Nephron progenitor cell (in vitro differentiated cells): Measurements from ENCODE around the gene ANKRD13B.

ENCODE experiments used
- DNase-seq: peaks from one replicate; pipeline ENCODE4 v3.0.0; 2021
- H3K27ac Mint-ChIP-seq: 2 replicates; pipeline ENCODE4 v1.8.0; 2021; ENCODE audit warnings: mild to moderate bottlenecking, moderate library complexity, mixed read lengths
- H3K27me3 Mint-ChIP-seq: 2 replicates; pipeline ENCODE4 v1.8.0; 2021; ENCODE audit warnings: mild to moderate bottlenecking, low read depth, mixed read lengths; ENCODE audit not compliant: poor library complexity
- H3K36me3 Mint-ChIP-seq: 2 replicates; pipeline ENCODE4 v1.8.0; 2021; ENCODE audit warnings: low read depth, mixed read lengths
- H3K4me1 Mint-ChIP-seq: 2 replicates; pipeline ENCODE4 v1.8.0; 2021; ENCODE audit warnings: mixed read lengths
- H3K4me3 Mint-ChIP-seq: 2 replicates; pipeline ENCODE4 v1.8.0; 2021; ENCODE audit warnings: mild to moderate bottlenecking, moderate library complexity, mixed read lengths
- H3K9me3 Mint-ChIP-seq: 2 replicates; pipeline ENCODE4 v1.8.0; 2021; ENCODE audit warnings: mild to moderate bottlenecking, moderate library complexity, mixed read lengths
- TF ChIP-seq, protein P1 (sequence below): fragments of 200-600 bp; sonication (generic); IDR thresholded peaks from 2 replicates; pipeline ENCODE4 v1.5.0; 2021; ENCODE audit warnings: antibody characterized with exemption

The ANKRD13B gene

DNA sequence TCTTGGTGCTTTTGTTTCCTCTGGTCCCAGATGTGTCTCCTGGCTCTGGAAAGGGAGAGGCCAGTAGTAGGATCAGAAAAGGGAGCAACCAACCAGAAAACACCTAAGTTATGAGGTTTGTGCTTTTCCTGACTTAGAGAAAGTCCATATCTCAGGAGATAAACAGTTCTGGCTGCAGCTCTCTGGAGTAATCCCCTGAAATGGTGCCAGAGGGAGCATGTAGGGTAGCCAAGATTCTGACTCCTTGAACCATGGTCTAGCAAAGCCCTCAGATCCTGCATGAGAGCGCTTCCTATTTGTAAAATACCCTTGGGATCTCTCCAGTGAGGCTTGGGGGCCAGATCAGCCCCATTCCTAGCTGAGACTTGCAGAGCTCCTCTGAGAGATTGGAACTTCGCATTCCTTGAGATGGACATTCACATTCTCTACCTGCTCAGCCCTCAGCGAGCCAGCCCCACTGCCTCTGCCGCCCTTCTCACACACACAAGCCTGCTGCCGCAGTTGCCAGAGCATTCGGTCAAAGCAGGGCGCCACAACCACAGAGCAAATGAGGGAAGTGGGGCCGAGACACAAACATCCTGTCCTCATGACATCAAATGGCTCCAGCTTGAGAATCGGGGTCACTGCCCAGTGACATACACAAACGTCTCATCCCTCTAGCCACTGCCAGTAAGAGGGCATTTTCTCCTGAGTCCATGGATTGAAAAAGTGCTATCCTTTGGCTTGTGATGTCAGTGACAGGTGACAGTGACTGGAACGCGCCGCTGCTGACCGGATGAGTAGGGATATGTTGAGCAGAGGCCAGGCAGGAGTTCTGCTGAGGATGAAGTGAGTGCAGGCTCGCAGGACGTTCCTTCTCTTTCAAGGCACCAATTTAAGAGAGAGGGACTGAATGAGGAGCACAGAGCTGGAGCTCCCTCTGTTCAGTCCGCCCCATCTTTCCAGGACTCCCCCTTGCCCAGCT, 31.1 kb upstream of the ANKRD13B start:
- Mint-ChIP-seq H3K9me3 (no peaks in the 10 kb centered on the region), H3K36me3 (no peaks in the 10 kb centered on the region), H3K4me3 (no peak overlapping the region), H3K4me1 (peaks cover 29% of the 10 kb centered on the region), H3K27ac (no peak overlapping the region), H3K27me3 (peaks cover 71% of the 10 kb centered on the region)
- DNase-seq = peak; percentile 3
- TF ChIP-seq, protein P1, sequence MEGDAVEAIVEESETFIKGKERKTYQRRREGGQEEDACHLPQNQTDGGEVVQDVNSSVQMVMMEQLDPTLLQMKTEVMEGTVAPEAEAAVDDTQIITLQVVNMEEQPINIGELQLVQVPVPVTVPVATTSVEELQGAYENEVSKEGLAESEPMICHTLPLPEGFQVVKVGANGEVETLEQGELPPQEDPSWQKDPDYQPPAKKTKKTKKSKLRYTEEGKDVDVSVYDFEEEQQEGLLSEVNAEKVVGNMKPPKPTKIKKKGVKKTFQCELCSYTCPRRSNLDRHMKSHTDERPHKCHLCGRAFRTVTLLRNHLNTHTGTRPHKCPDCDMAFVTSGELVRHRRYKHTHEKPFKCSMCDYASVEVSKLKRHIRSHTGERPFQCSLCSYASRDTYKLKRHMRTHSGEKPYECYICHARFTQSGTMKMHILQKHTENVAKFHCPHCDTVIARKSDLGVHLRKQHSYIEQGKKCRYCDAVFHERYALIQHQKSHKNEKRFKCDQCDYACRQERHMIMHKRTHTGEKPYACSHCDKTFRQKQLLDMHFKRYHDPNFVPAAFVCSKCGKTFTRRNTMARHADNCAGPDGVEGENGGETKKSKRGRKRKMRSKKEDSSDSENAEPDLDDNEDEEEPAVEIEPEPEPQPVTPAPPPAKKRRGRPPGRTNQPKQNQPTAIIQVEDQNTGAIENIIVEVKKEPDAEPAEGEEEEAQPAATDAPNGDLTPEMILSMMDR = no peak

DNA sequence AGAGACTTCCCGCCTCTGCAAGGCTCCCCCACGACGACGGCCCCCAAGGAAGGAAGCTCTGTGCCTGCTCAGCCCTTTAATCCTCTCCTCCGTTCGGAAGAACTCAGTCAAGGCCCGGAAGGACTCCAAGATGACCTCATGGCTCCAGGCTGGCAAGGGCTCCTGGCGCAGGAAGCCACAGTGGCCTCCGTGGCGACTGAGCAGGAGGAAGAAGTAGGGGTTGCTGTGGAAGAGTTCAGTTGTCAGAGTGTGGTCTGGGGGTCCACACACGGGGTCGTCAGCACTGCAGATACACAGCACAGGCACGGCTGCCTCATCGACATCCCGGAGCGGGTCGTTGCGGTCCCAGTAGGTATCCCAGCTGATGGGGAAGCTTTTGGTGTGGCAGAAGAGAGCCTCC, 30.3 kb upstream of the ANKRD13B start:
- H3K4me3 Mint-ChIP-seq = no peak overlapping the region
- H3K27me3 Mint-ChIP-seq = peaks cover 78% of the 10 kb centered on the region

DNA sequence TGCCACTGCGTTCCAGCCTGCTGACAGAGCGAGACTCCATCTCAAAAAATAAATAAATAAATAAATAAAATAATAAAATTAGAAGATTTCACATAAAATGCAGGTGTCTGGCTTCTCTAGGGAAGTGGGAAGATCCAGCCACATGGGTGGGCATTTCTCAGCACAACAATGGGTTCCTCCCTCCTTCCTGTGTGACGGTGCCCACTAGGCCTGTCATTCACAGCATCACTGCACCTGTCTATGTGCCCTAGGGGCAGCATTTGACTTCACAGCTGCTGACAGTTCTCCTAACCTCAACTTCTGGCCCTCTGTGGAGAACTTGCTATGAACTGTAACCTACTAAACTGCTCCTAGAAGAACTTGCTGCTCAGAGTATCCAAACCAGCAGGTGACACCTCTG, 29.1 kb upstream of the ANKRD13B start:
- Mint-ChIP-seq H3K9me3 (no peaks in the 10 kb centered on the region), H3K27ac (no peak overlapping the region), H3K4me3 (no peak overlapping the region), H3K27me3 (peaks cover 80% of the 10 kb centered on the region), H3K4me1 (peaks cover 33% of the 10 kb centered on the region), H3K36me3 (no peaks in the 10 kb centered on the region)
- no peak for DNase-seq
- TF ChIP-seq, protein P1 = no peak

More for the DNA sequence above, 30.3 kb upstream of the ANKRD13B start:
- Mint-ChIP-seq H3K27ac (no peak overlapping the region), H3K4me1 (peaks cover 29% of the 10 kb centered on the region), H3K36me3 (no peaks in the 10 kb centered on the region), H3K9me3 (no peaks in the 10 kb centered on the region)
- no peak for DNase-seq
- TF ChIP-seq, protein P1 = no peak

DNA sequence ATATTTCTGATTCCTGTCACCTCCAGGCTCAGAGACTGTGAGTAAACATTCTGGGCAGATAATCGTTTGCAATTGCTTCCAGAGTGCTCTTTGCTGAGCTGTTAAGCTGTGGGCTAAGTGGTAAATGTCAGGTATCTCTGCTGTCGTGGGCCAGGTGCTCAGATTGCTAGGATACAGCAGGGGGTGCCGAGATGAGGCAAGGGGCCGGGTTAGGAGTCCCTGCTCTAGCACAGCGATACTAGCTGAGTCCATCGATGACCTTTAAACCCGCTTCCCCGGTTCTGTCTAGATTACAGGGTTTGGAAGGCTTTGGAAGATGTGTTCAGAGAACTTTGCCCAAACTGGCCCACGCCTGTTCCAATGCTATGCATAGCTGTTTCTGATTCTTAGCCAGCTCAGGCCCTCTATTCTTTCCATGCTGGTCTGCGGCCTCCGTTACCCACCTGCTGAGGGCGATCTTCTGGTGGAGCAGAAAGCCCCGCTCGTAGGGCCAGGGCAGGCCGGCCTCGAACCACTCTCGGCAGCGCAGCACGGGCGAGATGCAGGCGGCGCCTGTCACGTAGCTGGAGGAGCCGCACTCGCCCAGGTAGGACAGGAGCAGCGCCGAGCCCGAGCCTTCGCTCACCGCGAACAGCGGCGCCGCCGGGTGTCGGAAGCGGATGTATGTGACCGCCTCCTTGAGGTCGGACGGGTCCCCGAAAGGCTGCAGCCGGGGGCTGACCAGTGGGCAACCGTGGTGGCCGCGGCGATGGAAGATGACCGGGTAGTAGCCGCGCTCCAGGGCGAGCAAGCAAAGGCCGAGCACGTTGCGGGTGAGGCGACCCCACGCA, 27.1 kb upstream of the ANKRD13B start:
- Mint-ChIP-seq H3K4me3 (peak overlapping the region; percentile 69), H3K27ac (no peak overlapping the region), H3K9me3 (no peaks in the 10 kb centered on the region), H3K4me1 (peaks cover 34% of the 10 kb centered on the region), H3K36me3 (peaks cover 4% of the 10 kb centered on the region), H3K27me3 (peaks cover 78% of the 10 kb centered on the region)
- TF ChIP-seq, protein P1 = peak; percentile 12
- DNase-seq = peak; percentile 47

DNA sequence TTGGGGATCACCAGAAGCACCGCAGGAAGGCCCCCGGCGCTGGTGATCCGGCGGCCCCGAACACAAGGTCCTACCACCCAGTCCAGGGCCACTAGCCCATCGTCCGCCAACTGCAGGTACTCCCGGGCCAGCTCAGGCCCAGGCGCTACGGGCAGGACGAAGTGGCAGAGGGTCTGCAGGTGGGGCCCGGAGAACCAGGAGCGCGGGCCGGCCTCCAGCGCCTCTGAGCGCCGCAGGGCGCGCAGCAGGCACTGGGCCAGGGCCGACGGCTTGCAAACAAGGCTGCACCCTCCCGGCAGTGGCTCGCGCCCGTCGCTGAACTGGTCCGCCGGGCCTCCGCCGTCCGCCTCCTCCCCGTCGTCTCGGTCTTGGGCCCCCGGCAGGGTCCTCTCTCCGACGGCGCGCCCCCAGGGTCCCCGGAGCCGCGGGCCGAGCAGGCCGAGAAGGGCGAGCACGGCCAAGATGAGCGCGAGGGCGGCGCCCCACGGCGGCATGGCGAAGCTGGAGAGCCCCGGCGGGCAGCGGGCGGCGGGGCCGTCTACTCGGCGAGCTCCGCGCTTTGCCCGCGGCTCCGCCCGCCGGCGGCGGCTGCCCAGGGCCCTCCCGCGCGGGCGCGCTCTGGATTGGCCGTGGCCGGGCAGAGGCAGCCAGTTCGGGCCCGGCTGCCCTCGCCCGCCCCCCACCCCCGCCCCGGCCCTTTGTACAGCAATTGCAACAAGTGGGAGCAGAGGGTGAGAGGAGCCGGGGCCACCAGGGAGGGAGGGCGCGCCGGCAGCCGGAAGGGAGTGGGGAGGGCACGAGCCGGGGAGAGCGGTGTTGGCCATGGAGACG, 26.2 kb upstream of the ANKRD13B start, which contains the start of gene ABHD15:
Gene ABHD15, minus strand, starts transcription at position 565 of the 831 bp plus-strand sequence. Its CDS starts 71 bp downstream, at position 494.
- DNase-seq = peak; percentile 72
- no peaks in the 10 kb centered on the region for H3K9me3 Mint-ChIP-seq
- H3K4me3 Mint-ChIP-seq = peak within 1 kb of the TSS; percentile 90
- H3K36me3 Mint-ChIP-seq = peaks cover 7% of the 10 kb centered on the region
- H3K27ac Mint-ChIP-seq = no peak within 1 kb of the TSS
- H3K27me3 Mint-ChIP-seq = peaks cover 73% of the 10 kb centered on the region
- TF ChIP-seq, protein P1 = no peak
- peaks cover 37% of the 10 kb centered on the region for H3K4me1 Mint-ChIP-seq
